ENCODE results near the gene BACE1.
"Not testable (repeated sequence)": the region's sequence is repeated elsewhere in the genome, so short reads cannot be mapped to it uniquely, and the experiment has no call there.

The BACE1 gene

GRCh38 chr11:117316197-117316961, at the start of gene BACE1:
Gene BACE1, minus strand, starts transcription at chr11:117316256. Its CDS starts 461 bp downstream, at chr11:117315795.
- peak; percentile 89 for DNase-seq

DNA sequence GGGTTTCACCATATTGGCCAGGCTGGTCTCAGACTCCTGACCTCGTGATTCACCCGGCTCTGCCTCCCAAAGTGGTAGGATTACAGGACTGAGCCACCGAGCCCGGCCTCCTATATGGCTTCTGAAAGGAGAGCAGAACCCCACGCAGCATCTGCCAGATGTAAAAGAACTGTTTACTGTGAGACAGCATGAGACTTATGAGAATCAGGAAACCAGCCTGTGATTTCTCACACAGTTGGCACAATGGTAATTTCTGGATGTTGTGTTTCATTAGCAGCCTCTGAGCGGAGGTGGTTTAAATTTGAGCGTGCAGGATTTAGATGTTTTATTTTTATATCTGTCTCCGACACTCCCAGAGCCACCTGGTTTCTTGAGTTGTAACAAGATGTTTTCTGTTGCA, 45.4 kb upstream of the BACE1 start:
- DNase-seq: no peak

DNA sequence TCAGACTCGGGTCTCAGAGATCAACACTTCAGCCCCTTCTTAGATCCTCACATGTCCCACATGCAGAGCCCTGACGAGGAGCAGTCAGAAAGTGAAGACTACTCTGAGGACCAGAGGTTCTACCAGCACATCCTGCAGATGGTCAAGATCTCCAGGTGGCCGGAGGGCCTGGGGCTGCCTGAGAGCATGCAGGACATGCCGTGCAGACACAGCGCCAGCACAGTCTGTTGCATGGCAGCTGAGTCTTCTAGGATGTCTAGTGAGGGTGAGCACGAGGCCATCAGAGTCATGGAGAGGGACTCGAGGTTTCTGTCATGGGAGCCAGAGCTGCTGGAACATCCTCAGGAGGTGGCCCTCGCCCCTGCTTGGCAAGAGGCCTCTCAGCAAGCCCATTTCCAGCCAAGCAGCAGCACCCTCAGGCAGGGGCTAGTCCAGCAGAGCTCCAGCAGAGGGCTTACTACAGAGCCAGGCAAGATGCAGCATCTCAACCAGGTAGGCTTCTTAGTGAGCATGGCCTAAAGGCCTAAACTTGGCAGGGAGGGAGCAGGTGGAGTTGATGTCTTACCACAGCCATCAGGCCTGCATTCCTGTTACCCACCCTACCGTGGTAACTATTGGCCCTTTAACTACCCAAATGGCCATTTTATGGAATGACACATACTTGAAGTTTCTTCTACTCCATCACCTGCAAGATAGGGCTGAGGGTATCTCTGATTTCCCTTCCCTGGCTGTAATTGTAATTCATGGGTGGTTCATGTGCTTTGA, 40.3 kb upstream of the BACE1 start:
- DNase-seq: no peak

- DNase-seq: no peak
Observed at GRCh38 chr11:117354550-117354949, 38.5 kb upstream of the BACE1 start.

DNA sequence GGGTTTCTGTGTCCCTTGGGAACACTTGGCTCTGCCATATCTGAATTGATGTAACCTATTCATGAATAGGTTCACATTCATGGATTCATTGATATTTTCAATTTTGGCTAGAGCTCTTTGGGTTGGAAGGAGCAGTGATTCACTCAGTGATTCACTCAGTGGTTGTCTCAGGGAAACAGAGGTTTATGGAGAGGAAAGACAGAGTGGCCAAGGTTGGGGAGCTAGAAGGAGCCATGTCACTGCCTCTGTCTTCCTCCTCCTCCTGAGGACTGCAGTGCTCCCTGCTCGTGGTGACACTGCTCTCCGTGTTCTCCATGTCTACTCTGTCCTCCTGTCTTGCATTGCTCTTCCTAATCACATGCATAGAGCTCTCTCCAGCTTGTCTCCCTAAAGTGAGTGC, 29.0 kb upstream of the BACE1 start:
- no peak for DNase-seq

GRCh38 chr11:117337076-117337475, 21.0 kb upstream of the BACE1 start:
- no peak for DNase-seq

DNA sequence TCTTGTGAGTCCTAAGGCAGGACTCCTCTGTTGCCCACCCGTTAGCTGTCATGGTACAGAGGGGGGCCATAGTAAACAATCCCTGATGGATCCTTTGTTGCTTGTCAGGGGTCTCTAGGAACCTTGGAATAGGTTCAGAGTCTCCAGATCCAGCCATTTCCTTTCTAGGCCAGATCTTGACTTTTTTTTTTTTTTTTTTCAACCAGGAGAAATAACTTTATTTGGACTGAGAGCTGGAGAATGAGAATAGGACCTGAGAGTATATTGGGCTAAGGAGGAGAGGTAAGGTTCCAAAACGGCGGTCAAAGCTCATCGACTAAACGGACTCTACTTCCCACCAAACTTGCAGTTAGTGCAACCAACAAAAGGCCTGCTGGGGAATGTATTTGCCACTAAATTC, 19.3 kb upstream of the BACE1 start:
- DNase-seq: no peak

DNA sequence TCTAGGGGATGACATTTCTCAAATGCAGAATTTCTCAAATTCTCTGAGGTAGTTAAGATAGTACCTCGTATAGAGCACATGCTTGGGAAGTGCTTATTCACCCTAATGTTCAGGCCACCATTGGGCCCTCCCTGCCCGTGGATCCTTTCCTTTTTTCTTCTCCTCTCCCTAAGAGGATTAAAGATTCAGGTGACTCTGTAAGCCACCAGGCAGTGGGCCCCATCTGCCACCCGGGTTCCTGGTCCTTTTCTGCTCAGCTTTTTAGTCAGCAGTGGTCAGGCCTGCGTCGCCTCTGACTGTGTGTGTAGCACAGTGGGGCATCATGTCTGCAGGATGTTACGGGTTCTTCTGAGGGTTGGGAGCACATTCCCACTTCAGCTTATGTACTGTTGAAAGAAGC, 18.8 kb upstream of the BACE1 start:
- no peak for DNase-seq

DNA sequence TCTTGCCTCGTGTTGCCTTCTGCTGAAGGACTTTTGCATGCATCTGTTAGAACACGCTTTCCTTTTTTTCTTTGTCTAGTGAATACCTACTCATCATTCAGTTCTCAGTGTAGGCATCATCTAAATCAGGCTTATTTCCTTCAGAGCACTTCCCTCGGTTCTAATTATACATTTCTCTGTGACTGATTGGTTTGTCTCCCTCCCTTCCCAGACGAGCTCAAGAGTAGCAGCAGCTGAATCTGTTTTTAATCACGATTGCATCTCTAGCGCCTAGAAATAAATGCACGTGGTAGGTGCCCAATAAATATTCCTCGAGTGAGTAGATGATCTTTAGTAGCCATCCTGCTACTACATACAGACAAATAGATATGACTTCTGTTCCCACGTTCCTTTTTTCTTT, 17.9 kb upstream of the BACE1 start:
- no peak for DNase-seq

GRCh38 chr11:117332843-117333242, 16.8 kb upstream of the BACE1 start:
- DNase-seq: no peak

DNA sequence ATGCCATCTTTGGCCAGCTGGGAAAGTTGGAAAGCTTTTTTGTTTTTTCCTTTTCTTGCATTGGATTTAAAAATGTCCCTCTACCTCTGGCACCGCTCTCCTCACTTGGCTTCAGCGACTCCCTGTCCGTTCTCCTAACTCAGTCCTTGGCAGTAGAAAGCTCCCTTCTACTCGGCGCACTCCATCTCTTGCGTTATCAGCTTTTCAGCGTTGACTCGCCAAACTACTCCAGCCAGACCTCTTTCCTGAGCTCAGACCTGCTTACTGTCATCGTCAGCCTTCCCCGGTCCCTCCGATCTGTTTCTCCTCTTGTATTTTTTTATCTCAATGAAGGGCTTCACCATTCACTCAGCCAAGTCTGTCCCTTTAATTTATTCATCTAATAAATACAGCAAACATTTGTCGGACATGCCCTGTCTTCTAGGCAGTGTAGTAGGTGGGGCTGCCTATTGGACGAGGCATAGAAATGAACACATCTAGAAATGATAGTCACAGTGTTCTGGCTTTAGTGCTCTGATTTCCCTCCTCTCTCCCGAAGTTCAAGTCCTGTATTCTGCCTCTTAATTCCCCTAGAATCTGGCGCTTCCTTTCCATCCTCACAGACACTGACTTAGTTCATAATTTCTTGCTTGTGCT, 12.4 kb upstream of the BACE1 start:
- DNase-seq: peak; percentile 33

- DNase-seq: peak; percentile 97
Observed at GRCh38 chr11:117327567-117328374, 11.7 kb upstream of the BACE1 start, which contains the start of gene CEP164. Gene CEP164, plus strand, starts transcription at chr11:117327854. Its CDS starts 10,733 bp downstream, at chr11:117338587.

DNA sequence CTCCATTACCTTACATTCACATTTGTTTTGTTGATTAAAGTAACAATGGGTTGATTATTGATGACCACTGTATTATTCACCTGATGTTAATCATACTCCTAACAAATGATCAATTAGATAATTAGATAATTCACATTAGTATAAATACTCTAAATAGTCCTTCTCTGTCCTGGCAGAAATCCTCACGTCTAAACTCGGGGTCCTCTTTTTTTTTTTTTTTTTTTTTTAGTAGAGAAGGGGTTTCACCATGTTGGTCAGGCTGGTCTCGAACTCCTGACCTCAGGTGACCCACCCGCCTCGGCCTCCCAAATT, 11.2 kb upstream of the BACE1 start:
- DNase-seq: not testable (repeated sequence)

GRCh38 chr11:117319214-117319840, 3.3 kb upstream of the BACE1 start:
- no peak for DNase-seq

DNA sequence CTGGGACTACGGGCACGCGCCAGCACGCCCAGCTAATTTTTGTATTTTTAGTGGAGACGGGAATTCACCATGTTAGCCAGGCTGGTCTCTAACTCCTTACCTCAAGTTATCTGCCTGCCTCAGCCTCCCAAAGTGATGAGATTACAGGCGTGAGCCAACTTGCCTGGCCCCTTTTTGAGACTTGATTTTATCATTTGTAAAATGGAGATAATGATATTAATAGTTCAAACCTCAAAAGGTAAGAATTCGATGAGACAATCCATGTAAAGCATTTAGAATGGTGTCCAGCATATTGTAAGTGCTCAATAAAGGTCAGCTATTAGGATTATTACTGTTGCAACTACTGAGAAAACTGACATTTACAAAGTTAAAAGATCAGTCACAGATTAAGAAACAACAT, 2.7 kb upstream of the BACE1 start:
- DNase-seq: no peak

GRCh38 chr11:117315285-117316196, 515 bp downstream of the BACE1 start:
- DNase-seq: no peak

GRCh38 chr11:117314840-117315239, 1.2 kb downstream of the BACE1 start:
- DNase-seq: no peak

DNA sequence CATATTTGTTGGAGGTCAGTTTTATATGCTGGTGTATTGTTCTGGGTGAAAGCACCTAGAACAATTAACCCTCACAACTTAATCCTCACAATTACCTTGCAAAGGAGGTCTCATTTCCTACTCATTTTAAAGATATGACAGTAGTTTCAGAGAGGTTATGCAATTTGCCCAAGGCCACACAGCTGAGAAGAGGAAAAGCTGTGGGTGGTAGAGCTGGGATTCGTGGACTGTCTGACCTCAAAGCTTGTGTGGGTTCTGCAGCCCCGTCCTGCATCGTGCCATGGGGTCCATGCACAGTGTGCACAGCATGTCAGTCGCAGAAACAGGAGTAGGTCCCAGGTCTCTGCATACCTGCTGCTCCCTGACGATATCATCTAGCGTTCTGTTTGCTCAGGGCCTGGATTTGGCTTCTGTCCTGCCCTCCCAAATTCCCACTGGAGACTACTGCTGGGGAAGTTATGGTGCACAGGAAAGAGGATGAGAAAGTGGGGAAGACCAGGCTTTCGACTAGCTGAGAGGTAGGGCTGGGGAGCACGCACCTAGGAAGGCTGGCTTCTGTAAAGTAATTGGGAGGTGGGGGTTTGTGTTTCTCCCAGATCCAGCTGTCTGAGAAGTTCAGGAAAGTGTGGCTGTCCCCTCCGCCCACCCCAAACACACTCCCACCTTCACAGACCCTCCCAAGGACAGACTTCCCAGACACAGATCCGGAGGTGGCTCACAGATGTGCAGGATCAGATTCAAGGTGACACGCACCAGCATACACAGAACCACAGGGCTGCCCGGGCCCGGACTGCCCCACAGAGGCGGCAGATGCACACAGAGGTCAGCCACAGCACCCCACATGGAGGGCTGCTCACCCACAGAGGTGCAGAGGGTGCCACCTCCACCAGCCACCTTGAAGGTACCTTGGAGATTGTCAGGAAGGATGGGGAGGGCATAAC, 2.0 kb downstream of the BACE1 start:
- no peak for DNase-seq

DNA sequence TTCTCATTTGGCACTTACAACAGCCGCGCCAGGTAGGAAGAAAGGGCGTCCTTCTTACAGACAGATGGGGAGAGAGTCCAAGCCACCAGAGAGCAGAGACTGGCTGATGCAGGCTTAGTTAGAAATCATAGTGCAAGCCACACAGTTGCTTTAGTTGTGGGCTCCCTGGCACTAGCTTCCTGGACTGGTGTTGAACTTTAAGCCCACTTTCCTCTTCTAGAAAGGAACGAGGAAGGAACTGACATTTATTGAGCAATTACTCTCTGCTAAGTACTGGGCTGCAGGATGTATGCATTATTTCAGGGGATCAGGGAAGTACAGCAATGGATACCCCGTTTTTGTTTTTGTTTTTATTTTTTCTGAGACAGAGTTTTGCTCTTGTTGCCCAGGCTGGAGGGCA, 3.0 kb downstream of the BACE1 start:
- DNase-seq: no peak

- DNase-seq: no peak
Observed at GRCh38 chr11:117309310-117309709, 6.7 kb downstream of the BACE1 start.

All from NCI-H1105 treated with DMSO at 0.1 percent for 48 hours (cell line).